ENCODE results near the gene SAFB.
A peak's percentile ranks its signal among the peaks of the same experiment; 100 is the strongest.

The SAFB gene

DNA sequence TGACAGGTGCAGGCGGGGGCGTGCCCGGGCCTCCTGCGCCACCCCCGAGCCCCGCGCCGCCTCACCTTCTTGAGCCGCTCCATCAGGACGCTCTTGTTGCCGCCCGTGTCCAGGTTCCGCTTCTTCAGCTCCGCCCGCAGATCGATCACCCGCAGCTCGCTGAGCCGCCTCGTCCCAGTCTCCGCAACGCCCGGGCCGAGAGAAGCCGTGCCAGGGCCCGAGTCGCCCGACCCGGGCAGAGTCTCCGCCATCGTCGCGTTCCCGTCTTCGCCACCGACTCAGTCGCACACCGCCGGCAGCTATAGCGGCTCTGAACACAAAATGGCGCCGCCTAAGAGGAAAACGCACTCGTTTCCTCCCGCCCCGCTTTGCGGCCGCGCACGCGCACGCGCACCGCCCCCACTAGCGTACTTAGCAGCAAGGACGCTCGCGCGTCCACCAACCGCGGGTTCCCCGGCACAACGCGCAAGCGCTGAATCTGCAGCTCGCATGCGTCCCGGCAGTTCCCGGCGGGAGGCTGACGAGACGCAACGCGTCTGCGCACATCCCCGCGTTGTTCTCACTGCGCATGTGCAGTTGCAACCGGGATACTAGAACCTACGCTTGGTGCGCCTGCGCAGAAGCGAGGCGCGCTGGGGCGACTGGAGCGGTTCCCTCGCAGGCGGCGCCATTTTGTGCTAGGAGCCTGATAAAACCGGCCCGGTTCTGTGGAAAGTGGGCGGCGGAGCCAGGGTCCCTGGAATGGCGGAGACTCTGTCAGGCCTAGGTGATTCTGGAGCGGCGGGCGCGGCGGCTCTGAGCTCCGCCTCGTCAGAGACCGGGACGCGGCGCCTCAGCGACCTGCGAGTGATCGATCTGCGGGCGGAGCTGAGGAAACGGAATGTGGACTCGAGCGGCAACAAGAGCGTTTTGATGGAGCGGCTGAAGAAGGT lies at the start of gene SAFB, which contains the start of gene SAFB2:
Gene SAFB, plus strand, starts transcription at position 619 of the 932 bp plus-strand sequence. Its CDS starts 123 bp downstream, at position 742.
Gene SAFB2, minus strand, starts transcription at position 312 of the 932 bp plus-strand sequence. Its CDS starts 61 bp downstream, at position 251.
- H3K36me3 ChIP-seq (ENCODE audit: insufficient read depth, low read length) = peaks cover 66% of the 10 kb centered on the region
- TF ChIP-seq FOXP2 (optimal IDR thresholded peaks at IDR 0.05; ENCODE audit: control extremely low read depth, extremely low read length, insufficient read depth) (no peak), POLR2AphosphoS5 (IDR thresholded peaks at IDR 0.05; ENCODE audit: borderline replicate concordance, low read depth, low read length) (peak; percentile 95), EZH2 (IDR thresholded peaks at IDR 0.05) (no peak)
- peak within 1 kb of the TSS; percentile 100 for H3K9ac ChIP-seq (ENCODE audit: insufficient read length)
- H3K9me3 ChIP-seq (ENCODE audit: low read depth, low read length) = no peaks in the 10 kb centered on the region
- H3K4me3 ChIP-seq = peak within 1 kb of the TSS; percentile 97
- H3K27ac ChIP-seq = peak within 1 kb of the TSS; percentile 92
- peak; percentile 97 for DNase-seq (ENCODE audit: low read depth, low spot score)

DNA sequence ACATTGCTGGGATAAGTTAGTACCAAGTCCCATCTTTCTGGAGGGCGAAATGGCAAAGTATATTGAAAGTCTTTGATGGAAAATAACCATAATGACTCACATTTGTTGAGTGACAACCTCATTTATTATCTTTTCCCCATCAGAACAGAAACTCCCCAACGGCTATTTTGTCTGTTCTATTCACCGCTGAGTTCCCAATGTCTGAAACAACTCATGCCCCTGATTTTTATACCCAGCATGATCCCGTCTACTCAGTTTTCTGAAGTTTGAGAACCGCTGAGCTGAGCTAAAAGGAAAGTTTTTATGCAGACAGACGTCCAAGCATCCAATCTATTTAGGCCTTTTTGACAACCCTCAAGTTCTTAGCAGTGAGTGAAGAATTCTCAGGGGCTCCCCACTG lies 47.3 kb upstream of the SAFB start:
- no peak for TF ChIP-seq POLR2AphosphoS5 (IDR thresholded peaks at IDR 0.05; ENCODE audit: borderline replicate concordance, low read depth, low read length)
- no peak for TF ChIP-seq EZH2 (IDR thresholded peaks at IDR 0.05)
- TF ChIP-seq FOXP2 (optimal IDR thresholded peaks at IDR 0.05; ENCODE audit: control extremely low read depth, extremely low read length, insufficient read depth) = no peak
- no peak for DNase-seq (ENCODE audit: low read depth, low spot score)
- Histone ChIP-seq H3K27ac (peak overlapping the region; percentile 23; the same call in 1 of the 2 replicates), H3K9ac (ENCODE audit: insufficient read length) (no peak overlapping the region), H3K4me3 (no peak overlapping the region), H3K9me3 (ENCODE audit: low read depth, low read length) (no peaks in the 10 kb centered on the region), H3K36me3 (ENCODE audit: insufficient read depth, low read length) (no peaks in the 10 kb centered on the region)

DNA sequence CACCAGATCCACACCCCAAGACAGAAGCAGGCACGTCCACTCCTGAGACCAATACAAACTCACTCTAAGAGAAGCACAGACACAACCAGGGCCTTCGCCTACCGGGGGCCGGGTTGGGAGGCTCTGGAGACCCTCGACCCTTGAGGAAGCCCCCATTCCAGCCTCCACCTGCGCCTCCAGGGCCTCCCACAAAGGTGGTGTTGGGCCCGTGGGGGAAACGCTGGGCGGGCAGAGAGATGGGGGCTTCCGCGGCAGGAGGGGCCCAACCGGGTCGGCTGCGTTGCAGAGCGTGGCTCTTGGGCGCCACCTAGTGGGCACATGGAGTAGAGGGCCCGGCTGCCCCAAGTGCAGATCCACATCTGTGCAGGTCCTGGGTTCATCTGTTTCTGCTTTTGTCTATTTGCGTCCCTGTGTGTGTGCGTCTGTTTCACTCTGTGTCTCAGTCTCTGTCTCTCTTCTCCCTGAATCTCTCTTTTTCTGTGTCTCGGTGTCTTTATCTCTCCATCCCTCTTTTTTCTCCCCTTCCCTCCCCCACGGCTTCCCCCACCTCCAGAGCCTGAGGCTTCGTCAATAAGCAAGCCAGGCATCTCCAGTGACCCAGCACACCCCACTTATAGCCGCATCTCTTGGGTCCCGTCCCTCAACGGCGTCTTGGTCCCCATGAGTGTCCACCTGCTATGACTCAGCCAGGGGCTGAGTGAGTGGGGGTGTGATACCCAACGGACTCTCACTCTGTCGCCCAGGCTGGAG lies 44.6 kb upstream of the SAFB start:
- peak overlapping the region; percentile 56 for H3K4me3 ChIP-seq
- no peak for TF ChIP-seq FOXP2 (optimal IDR thresholded peaks at IDR 0.05; ENCODE audit: control extremely low read depth, extremely low read length, insufficient read depth)
- no peak for TF ChIP-seq EZH2 (IDR thresholded peaks at IDR 0.05)
- no peak for TF ChIP-seq POLR2AphosphoS5 (IDR thresholded peaks at IDR 0.05; ENCODE audit: borderline replicate concordance, low read depth, low read length)
- no peak overlapping the region for H3K9ac ChIP-seq (ENCODE audit: insufficient read length)
- H3K27ac ChIP-seq = no peak overlapping the region
- DNase-seq (ENCODE audit: low read depth, low spot score) = no peak
- no peaks in the 10 kb centered on the region for H3K36me3 ChIP-seq (ENCODE audit: insufficient read depth, low read length)
- H3K9me3 ChIP-seq (ENCODE audit: low read depth, low read length) = no peaks in the 10 kb centered on the region

DNA sequence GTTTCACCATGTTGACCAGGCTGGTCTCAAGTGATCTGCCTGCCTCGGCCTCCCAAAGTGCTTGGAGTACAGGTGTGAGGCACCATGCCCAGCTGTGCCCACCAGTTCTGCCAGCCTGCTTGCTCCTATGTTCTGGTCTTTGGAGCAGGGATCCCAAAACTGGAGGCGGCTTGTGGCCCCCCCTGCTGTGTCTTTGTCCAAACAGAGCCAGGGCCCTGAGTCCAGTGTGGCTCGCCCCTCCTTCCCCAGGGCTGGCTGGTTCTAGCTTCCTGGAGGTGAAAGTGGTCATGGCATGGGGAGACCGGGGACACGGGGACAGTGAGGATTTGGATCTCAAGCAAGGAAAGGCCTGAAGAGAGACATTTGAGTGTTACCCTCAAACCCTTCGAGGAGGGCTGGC lies 43.6 kb upstream of the SAFB start:
- no peaks in the 10 kb centered on the region for H3K9me3 ChIP-seq (ENCODE audit: low read depth, low read length)
- no peak for DNase-seq (ENCODE audit: low read depth, low spot score)
- no peak overlapping the region for H3K27ac ChIP-seq
- TF ChIP-seq FOXP2 (optimal IDR thresholded peaks at IDR 0.05; ENCODE audit: control extremely low read depth, extremely low read length, insufficient read depth) (no peak), POLR2AphosphoS5 (IDR thresholded peaks at IDR 0.05; ENCODE audit: borderline replicate concordance, low read depth, low read length) (no peak), EZH2 (IDR thresholded peaks at IDR 0.05) (no peak)
- no peak overlapping the region for H3K9ac ChIP-seq (ENCODE audit: insufficient read length)
- 0 out of 2 replicates have a peak, but pooled peaks cover under 1% of the 10 kb centered on the region for H3K36me3 ChIP-seq (ENCODE audit: insufficient read depth, low read length)
- H3K4me3 ChIP-seq = no peak overlapping the region

DNA sequence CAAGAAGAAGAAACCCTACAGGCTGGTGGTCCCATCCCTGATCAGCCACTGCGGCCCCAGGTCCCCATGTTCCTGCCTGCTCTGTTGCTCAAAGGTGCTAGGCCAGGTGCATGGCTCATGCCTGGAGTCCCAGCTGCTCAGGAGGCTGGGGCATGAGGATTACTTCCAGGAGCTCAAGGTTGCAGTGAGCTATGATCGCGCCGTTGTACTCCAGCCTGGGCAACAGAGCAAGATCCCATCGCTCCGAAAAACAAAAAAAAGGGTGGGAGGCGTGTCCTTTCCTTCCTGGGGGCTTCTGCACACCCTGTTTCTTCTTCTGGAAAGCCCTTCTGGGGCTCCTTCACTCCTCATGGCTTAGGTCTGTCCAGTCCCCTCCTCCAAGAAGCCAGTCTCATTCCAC lies 43.2 kb upstream of the SAFB start:
- Histone ChIP-seq H3K4me3 (peak overlapping the region; percentile 60; the same call in 1 of the 2 replicates), H3K36me3 (ENCODE audit: insufficient read depth, low read length) (0 out of 2 replicates have a peak, but pooled peaks cover 4% of the 10 kb centered on the region), H3K9me3 (ENCODE audit: low read depth, low read length) (no peaks in the 10 kb centered on the region), H3K9ac (ENCODE audit: insufficient read length) (peak overlapping the region; percentile 51), H3K27ac (peak overlapping the region; percentile 94)
- TF ChIP-seq POLR2AphosphoS5 (IDR thresholded peaks at IDR 0.05; ENCODE audit: borderline replicate concordance, low read depth, low read length) = no peak
- no peak for TF ChIP-seq FOXP2 (optimal IDR thresholded peaks at IDR 0.05; ENCODE audit: control extremely low read depth, extremely low read length, insufficient read depth)
- TF ChIP-seq EZH2 (IDR thresholded peaks at IDR 0.05) = no peak
- DNase-seq (ENCODE audit: low read depth, low spot score) = no peak

GRCh38 chr19:5580161-5580571 lies 42.7 kb upstream of the SAFB start:
- Histone ChIP-seq H3K27ac (peak overlapping the region; percentile 94), H3K36me3 (ENCODE audit: insufficient read depth, low read length) (0 out of 2 replicates have a peak, but pooled peaks cover 4% of the 10 kb centered on the region), H3K4me3 (peak overlapping the region; percentile 60), H3K9me3 (ENCODE audit: low read depth, low read length) (no peaks in the 10 kb centered on the region), H3K9ac (ENCODE audit: insufficient read length) (peak overlapping the region; percentile 51)
- no peak for DNase-seq (ENCODE audit: low read depth, low spot score)
- TF ChIP-seq EZH2 (IDR thresholded peaks at IDR 0.05) = no peak

DNA sequence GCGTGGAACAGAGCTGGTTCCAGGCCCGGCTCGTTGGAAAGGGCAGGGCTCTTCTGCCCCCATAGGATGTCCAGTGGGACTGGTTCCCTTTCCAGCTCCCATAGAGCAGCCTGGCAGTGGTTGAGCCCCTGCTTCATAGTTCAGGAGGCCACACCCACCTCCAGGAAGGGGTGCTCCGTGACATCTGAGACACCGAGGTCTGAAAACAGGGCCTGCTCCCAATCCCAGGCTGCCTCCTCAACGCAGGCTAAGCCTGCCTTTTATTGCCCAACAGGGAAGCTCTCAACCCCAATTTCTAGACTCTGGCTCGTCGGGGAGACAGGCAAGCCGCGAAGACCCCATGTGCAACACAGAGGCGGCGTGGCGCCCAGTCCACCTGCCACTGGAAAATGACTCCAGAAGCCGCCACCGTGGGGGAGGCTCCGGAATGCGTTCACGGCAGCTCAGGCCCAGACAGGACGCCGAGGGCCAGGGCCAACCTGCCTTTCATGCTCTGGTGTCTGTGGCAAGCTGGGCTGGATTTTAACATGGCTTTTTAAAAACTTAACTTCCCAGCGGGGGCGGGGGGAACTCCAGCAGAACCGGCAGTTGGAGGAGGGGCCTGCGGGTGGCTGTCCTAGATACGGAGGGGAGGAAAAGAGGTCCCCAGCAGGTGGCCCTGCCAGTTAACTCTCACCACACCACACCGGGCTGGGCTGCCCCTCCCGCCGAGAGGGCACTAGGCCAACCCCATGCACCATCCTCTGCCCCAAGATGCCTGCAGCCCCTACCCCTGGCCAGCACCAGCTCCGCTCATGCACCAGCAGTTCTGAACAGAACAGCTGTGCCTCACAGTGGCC lies 37.2 kb upstream of the SAFB start:
- DNase-seq (ENCODE audit: low read depth, low spot score) = no peak
- peak overlapping the region; percentile 47 for H3K4me3 ChIP-seq
- peak overlapping the region; percentile 3 for H3K9ac ChIP-seq (ENCODE audit: insufficient read length)
- peak overlapping the region; percentile 86 for H3K27ac ChIP-seq
- TF ChIP-seq POLR2AphosphoS5 (IDR thresholded peaks at IDR 0.05; ENCODE audit: borderline replicate concordance, low read depth, low read length) (0 out of 2 replicates have a peak, but pooled peaks have one; percentile 11), FOXP2 (optimal IDR thresholded peaks at IDR 0.05; ENCODE audit: control extremely low read depth, extremely low read length, insufficient read depth) (no peak)
- H3K36me3 ChIP-seq (ENCODE audit: insufficient read depth, low read length) = peaks cover 45% of the 10 kb centered on the region; the same call in 1 of the 2 replicates
- no peaks in the 10 kb centered on the region for H3K9me3 ChIP-seq (ENCODE audit: low read depth, low read length)
